Sigmoid colon (tissue), 7 donors: ENCODE data around the gene ARHGDIA. TPM values are rescaled to one million over a fixed set of nuclear protein-coding genes. Genes with fewer than 3 reads are reported as not detected.

Source experiments
- DNase-seq: peaks from one replicate; pipeline ENCODE4 v3.0.0-alpha.2; 2019
- H3K27ac ChIP-seq, 4 donors: fragments of 200-600 bp; sonication (generic); one replicate each; pipeline ENCODE4 v1.5.1; 2016 to 2019; ENCODE audit warnings: mild to moderate bottlenecking in 1 of 4
- H3K27me3 ChIP-seq, 3 donors: fragments of 200-600 bp; sonication (generic); one replicate each; pipeline ENCODE4 v1.5.1; 2019; ENCODE audit warnings: mild to moderate bottlenecking in 1 of 3
- H3K36me3 ChIP-seq, 4 donors: fragments of 200-600 bp; sonication (generic); one replicate each; pipeline ENCODE4 v1.5.1; 2016 to 2019
- H3K4me1 ChIP-seq, 4 donors: fragments of 200-600 bp; sonication (generic); one replicate each; pipeline ENCODE4 v1.5.1; 2017 to 2019
- H3K4me3 ChIP-seq, 4 donors: fragments of 200-600 bp; sonication (generic); one replicate each; pipeline ENCODE4 v1.5.1; 2017 to 2019; ENCODE audit warnings: mild to moderate bottlenecking in 2 of 4, moderate library complexity in 1 of 4
- H3K9me3 ChIP-seq, 4 donors: fragments of 200-600 bp in 3 of 4; sonication (generic) in 3 of 4; one replicate each; pipeline versions ENCODE4 v1.5.1 to v1.6.1; 2013 to 2019
- CTCF ChIP-seq, 4 experiments: fragments of 450-650 bp in 3 of 4; fragments of 200-600 bp in 1 of 4; IDR thresholded peaks; one replicate each; pipeline ENCODE4 v1.5.1; 2016 to 2019; ENCODE audit warnings: antibody characterized with exemption in 4 of 4, mild to moderate bottlenecking in 3 of 4, moderate library complexity in 2 of 4
- EP300 ChIP-seq, 4 donors: sonication (generic); formaldehyde crosslinking; IDR thresholded peaks; one replicate each; pipeline ENCODE4 v1.6.1; 2017; ENCODE audit warnings: antibody characterized with exemption in 4 of 4
- POLR2A ChIP-seq, 2 donors: fragments of 450-650 bp; IDR thresholded peaks; one replicate each; pipeline ENCODE4 v1.6.1; 2016; ENCODE audit warnings: antibody characterized with exemption in 2 of 2, mild to moderate bottlenecking in 2 of 2, moderate library complexity in 2 of 2
- POLR2AphosphoS5 ChIP-seq, 4 donors: sonication (generic); formaldehyde crosslinking; IDR thresholded peaks; one replicate each; pipeline ENCODE4 v1.6.1; 2017; ENCODE audit warnings: antibody characterized with exemption in 4 of 4
- WGBS, 2 donors: extraction: QIAGEN DNeasy Blood & Tissue Kit; methylation state at CpG; one replicate each; pipeline ENCODE4 v1.1.7; 2013; 5-methylcytosine and 5-hydroxymethylcytosine counted together
- intact Hi-C: fragments of 100-400 bp; cut with DNase I; formaldehyde crosslinking; loops from one replicate; pipeline ENCODE4 v1.15.1; 2023
- polyA plus RNA-seq, 3 donors: library from polyadenylated mRNA; stranded (reverse); fragments of 200-250 nt; gene quantifications; one replicate each; pipeline ENCODE4 v1.2.3, GENCODE V29; 2013
- total RNA-seq, 4 donors: library from RNA; depleted of rRNA; stranded (reverse); fragments of >200 nt; gene quantifications; one replicate each; pipeline ENCODE4 v1.1.0, GENCODE V29; 2016
- donor health status: healthy with polysubstance abuse.
- donor health status: Bipolar disorder and iron deficiency.
- donor health status: healthy.

The ARHGDIA gene
- total and polyA plus RNA-seq, 7 donors, result 67.0 to 452 (median 99.5) TPM

GRCh38 chr17:81908793-81909192, 37.7 kb upstream of the ARHGDIA start:
- peaks cover 0 to 15% (median 13%) of the 10 kb centered on the region in 4 donors for H3K4me1 ChIP-seq
- intact Hi-C loops, result no loop called here
- H3K4me3 ChIP-seq, result no peak overlapping the region
- H3K9me3 ChIP-seq, result no peaks in the 10 kb centered on the region
- no peak for TF ChIP-seq EP300 (IDR thresholded peaks at IDR 0.05)
- no peak for TF ChIP-seq POLR2AphosphoS5 (IDR thresholded peaks at IDR 0.05)
- TF ChIP-seq CTCF (IDR thresholded peaks at IDR 0.05), result no peak
- TF ChIP-seq POLR2A (IDR thresholded peaks at IDR 0.05), result no peak
- no peak overlapping the region for H3K27ac ChIP-seq
- WGBS, 2 donors, result 95 to 96% methylated on average over 11 of the region's 11 CpGs
- H3K27me3 ChIP-seq, result no peaks in the 10 kb centered on the region
- H3K36me3 ChIP-seq, result peaks cover 5 to 31% (median 12%) of the 10 kb centered on the region in 4 donors
- no peak for DNase-seq

GRCh38 chr17:81907219-81908145, 36.3 kb upstream of the ARHGDIA start:
- H3K36me3 ChIP-seq, result peaks cover 0 to 18% (median 3%) of the 10 kb centered on the region in 4 donors
- no peak for TF ChIP-seq POLR2A (IDR thresholded peaks at IDR 0.05)
- TF ChIP-seq POLR2AphosphoS5 (IDR thresholded peaks at IDR 0.05), result no peak
- no peak for TF ChIP-seq CTCF (IDR thresholded peaks at IDR 0.05)
- no peak for TF ChIP-seq EP300 (IDR thresholded peaks at IDR 0.05)
- intact Hi-C loops, result no loop called here
- no peaks in the 10 kb centered on the region for H3K9me3 ChIP-seq
- no peak overlapping the region for H3K27ac ChIP-seq
- DNase-seq, result no peak
- peaks cover 0 to 11% (median 8%) of the 10 kb centered on the region in 3 donors for H3K27me3 ChIP-seq
- 93 to 94% methylated on average over 26 of the region's 26 CpGs for WGBS, 2 donors
- H3K4me3 ChIP-seq, result no peak overlapping the region
- H3K4me1 ChIP-seq, result peaks cover 0 to 20% (median 17%) of the 10 kb centered on the region in 4 donors

- no peaks in the 10 kb centered on the region for H3K9me3 ChIP-seq
- peaks cover 0 to 25% (median 23%) of the 10 kb centered on the region in 4 donors for H3K4me1 ChIP-seq
- intact Hi-C loops, result no loop called here
- H3K36me3 ChIP-seq, result peaks cover 0 to 12% (median 2%) of the 10 kb centered on the region in 4 donors
- no peak for DNase-seq
- no peak overlapping the region for H3K27ac ChIP-seq
- H3K27me3 ChIP-seq, result peaks cover 2 to 19% (median 16%) of the 10 kb centered on the region in 3 donors
- WGBS, 2 donors, result 87 to 91% methylated on average over 15 of the region's 15 CpGs
- TF ChIP-seq EP300 (IDR thresholded peaks at IDR 0.05) (no peak), POLR2A (IDR thresholded peaks at IDR 0.05) (no peak), POLR2AphosphoS5 (IDR thresholded peaks at IDR 0.05) (no peak), CTCF (IDR thresholded peaks at IDR 0.05) (no peak)
- no peak overlapping the region for H3K4me3 ChIP-seq
These were observed 35.5 kb upstream of the ARHGDIA start for GRCh38 chr17:81906476-81907218.

GRCh38 chr17:81905993-81906392, 34.9 kb upstream of the ARHGDIA start:
- H3K27me3 ChIP-seq, result peaks cover 4 to 26% (median 23%) of the 10 kb centered on the region in 3 donors
- H3K9me3 ChIP-seq, result no peaks in the 10 kb centered on the region
- intact Hi-C loops, result no loop called here
- H3K27ac ChIP-seq, result no peak overlapping the region
- H3K4me1 ChIP-seq, result peaks cover 0 to 24% (median 23%) of the 10 kb centered on the region in 4 donors
- H3K4me3 ChIP-seq, result no peak overlapping the region
- no peak for DNase-seq
- TF ChIP-seq EP300 (IDR thresholded peaks at IDR 0.05), result no peak
- WGBS, 2 donors, result 96 to 97% methylated on average over 10 of the region's 10 CpGs
- peaks cover 0 to 12% (median 2%) of the 10 kb centered on the region in 4 donors for H3K36me3 ChIP-seq

GRCh38 chr17:81905424-81905875, 34.3 kb upstream of the ARHGDIA start:
- Histone ChIP-seq H3K4me3 (no peak overlapping the region), H3K9me3 (no peaks in the 10 kb centered on the region), H3K27ac (no peak overlapping the region), H3K36me3 (peaks cover 0 to 15% (median 2%) of the 10 kb centered on the region in 4 donors), H3K27me3 (peaks cover 4 to 27% (median 23%) of the 10 kb centered on the region in 3 donors), H3K4me1 (peaks cover 0 to 20% (median 19%) of the 10 kb centered on the region in 4 donors)
- intact Hi-C loops, result no loop called here
- WGBS, 2 donors, result 93 to 95% methylated on average over 16 of the region's 16 CpGs
- no peak for DNase-seq
- TF ChIP-seq CTCF (IDR thresholded peaks at IDR 0.05), result no peak
- TF ChIP-seq POLR2AphosphoS5 (IDR thresholded peaks at IDR 0.05), result no peak
- TF ChIP-seq EP300 (IDR thresholded peaks at IDR 0.05), result no peak
- TF ChIP-seq POLR2A (IDR thresholded peaks at IDR 0.05), result no peak
